ENCODE data around the gene IER5.
A peak's percentile ranks its signal among the peaks of the same experiment; 100 is the strongest.

Gene IER5

DNA sequence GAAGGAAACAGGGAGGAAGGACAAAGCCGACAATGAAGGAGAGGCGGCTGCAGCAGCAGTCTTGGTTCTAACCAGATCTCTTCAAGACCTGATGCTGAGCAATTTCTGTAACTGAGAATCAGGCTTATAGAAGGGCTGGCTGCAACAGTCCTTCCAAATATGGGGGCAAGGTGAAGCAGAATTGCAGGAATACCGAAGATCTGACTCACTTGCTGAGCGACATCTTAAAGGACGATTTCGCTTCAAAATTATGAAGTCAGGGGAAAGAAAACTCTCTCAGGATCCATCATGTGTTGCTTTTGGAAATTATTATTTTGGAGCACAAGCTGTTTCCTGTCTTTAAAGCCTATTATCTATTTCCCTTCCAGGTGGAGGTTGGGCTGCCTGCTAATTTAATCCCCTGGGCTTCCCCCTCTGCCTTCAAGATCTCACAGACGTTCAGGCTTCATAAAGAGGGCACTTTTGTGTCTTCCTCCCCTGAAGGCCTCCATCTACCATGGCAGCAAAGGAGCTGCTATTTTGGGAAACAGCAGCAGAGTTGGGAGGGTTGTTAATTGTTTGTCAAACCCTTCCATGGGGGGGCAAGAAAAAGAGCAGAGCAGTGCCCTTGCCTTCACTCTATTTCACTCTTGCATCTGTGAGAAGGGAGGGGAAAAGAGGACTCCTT lies 10.8 kb upstream of the IER5 start:
- no peak for DNase-seq

GRCh38 chr1:181079382-181079781 lies 9.1 kb upstream of the IER5 start:
- DNase-seq = no peak

GRCh38 chr1:181079920-181080319 lies 8.6 kb upstream of the IER5 start:
- DNase-seq = no peak

GRCh38 chr1:181080556-181080955 lies 7.9 kb upstream of the IER5 start:
- DNase-seq = no peak

- peak; percentile 43 for DNase-seq
Observed at GRCh38 chr1:181081395-181081794, 7.1 kb upstream of the IER5 start.

DNA sequence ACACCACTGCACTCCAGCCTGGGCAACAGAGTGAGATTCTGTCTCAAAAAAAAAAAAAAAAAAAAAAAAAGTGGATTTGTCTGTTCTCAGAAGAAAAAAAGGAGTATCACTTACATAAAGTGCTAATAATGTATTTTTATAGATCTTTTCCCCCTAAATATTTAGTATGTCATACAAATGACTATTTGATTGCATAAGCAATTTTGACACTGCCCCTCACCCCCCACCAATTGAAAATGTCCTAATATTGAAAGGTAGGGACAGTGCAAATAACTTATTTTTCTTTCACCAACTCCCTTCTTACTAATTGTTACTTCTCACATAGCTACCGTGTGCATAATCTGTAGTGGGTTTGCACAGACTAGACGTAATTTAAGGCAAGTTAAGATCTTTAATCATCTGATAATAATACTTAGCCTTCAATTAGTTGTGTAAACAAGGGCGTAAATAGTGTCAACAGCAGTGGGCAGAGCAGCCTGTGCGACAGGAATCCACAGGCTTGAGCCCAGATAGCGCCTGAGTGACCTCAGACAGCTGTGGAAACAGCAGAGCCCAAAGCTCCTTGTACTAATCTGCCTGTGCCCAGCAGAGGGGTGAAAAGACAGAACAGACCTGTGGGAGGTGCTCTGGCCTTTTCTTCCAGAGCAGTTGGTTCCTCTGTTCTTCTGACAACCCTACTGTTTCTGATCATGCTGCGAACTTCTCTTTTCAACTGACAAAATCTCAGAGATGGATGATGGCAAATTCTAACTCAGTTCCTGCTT lies 4.5 kb upstream of the IER5 start:
- DNase-seq = peak; percentile 73

GRCh38 chr1:181084606-181084969 lies 3.9 kb upstream of the IER5 start:
- no peak for DNase-seq

DNA sequence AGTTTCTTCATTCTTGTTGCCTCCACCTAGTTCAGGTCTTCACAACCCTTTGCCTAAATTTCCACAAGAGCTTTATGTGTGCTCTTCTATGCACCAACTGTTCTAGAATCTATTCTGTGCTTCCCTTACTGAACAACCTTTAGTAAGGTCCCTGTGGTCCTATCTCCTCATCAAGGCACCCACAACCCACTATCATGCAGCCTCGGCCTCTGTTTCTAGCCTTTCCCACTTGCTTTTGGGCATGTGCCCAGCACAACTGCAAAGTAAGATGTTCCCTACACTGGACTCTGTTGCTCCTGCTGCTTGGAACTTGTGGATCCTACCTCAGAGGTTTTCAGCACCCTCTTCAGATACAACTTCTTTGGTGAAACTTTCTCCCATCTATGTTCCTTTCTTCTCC lies 2.4 kb upstream of the IER5 start:
- no peak for DNase-seq

DNA sequence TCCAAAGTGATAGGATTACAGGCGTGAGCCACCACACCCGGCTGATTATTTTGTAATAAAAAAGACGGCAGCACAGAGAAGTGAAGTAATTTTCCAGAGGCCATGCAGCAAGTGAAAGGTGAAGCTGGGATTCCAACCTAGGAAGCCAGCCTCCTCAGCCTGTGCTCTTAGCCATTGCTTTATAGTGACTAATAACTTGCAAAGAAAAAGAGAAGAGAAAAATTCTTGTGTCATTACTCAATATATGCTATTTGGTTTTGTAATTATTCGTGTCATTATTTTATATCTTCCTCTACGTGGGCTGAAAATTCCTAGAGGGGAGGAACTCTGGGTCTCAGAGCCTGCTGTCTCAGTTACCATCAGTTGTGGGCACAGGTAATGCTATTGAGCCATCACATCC lies 1.6 kb upstream of the IER5 start:
- DNase-seq = no peak

DNA sequence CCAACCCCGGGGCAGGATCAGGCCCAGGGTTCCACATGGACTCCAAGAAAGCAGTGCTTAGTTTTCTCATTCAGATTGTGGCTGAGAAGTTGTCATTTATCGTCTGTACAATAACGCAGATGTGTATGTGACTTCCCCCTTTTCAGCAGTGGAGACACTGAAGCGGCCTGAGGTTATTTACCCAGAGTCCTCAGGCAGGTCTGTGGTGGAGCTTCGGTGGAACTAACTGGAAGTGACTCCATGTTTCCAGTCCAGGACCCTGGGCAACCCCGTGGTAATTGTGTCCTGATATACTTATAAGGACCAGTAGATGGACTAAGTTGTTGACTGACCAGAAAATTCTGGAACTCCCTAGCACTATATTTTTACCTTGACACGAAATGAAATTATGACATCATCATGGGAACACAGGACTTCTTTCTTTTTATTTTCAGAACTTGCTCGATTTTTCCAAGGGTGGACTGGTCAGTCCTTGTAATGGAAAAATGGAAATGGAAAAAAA lies 1.0 kb upstream of the IER5 start:
- no peak for DNase-seq

- no peak for DNase-seq
Observed at GRCh38 chr1:181089017-181089675, 646 bp downstream of the IER5 start.

- no peak for DNase-seq
Observed at GRCh38 chr1:181089676-181090544, 1.4 kb downstream of the IER5 start.

GRCh38 chr1:181090641-181091126 lies 2.2 kb downstream of the IER5 start:
- no peak for DNase-seq

DNA sequence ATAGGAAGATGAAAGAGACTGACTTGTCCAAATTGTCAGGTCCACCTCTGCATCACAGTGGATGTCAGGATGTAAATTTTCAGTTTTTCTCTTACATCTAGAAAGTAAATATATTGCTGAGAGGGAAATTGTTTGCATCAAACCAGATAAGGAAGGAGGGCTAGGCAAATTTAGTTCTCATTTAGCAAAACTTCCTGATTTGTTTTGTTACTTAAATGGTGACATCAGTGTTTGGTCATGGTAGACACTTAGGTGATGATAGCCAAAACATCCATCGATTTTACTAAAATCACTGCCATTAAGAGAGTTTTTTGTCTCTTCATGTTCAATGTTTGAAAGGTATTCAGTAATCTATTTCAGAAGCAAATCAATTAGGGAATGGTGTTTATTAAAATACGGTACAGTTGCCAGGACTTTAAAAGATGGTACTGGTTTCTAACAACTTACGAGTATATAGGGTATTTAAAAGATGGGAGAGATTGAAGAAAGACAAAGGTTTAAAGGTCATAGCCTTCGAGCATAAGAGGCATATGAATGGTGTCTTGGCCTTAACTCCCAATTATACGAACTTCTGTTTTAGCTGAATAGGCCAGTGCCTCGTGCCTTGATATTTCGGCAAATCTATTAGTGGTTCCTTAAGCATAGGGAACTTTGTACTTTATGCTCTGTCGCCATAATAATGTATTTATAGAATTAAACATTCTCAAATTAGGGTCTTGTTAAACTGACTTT lies 3.0 kb downstream of the IER5 start:
- no peak for DNase-seq

GRCh38 chr1:181092056-181092455 lies 3.6 kb downstream of the IER5 start:
- no peak for DNase-seq

DNA sequence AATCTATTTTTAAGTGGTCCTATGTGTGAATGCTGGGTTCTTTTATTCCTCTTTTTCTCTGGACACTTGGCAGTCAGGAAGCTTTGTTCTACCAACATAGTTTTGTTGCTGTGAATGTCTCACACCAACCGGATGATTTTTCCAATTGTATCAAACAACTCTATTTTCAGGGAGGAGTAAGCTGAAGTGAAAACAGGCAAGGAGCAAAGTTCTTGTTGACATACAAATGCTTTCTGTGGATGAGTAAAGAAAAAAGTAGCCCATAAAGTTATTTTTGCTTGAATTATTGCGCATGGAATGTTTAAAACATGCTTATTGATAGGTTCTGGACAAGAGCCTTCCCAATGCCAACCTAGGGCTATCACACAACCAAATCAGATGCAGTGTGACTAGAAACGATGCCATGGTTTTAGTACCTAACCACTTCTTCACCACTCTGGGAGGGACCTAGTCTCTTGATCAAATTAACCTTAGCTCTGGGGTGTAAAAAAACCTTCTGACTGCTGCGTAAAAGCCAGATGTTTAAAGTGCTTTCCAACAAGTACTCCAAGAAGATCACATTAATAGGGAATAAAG lies 4.5 kb downstream of the IER5 start:
- DNase-seq = no peak

- DNase-seq = no peak
Observed at GRCh38 chr1:181094416-181095212, 6.1 kb downstream of the IER5 start.

DNA sequence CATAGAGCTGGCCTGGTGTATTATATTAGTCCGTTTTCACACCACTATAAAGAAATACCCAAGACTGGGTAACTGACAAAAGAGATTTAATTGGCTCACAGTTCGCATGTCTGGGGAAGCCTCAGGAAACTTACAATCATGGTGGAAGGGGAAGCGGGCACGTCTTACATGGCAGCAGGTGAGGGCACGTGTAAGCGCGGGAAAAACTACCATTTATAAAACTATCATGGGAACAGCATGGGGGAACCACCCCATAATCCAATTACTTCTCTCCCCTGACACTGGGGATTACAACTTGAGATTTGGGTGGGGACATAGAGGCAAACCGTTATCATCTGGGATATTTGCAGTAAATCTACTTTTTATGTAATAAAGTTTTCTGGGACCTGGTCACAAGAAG lies 6.8 kb downstream of the IER5 start:
- DNase-seq = no peak

- no peak for DNase-seq
Observed at GRCh38 chr1:181095763-181096184, 7.3 kb downstream of the IER5 start.

DNA sequence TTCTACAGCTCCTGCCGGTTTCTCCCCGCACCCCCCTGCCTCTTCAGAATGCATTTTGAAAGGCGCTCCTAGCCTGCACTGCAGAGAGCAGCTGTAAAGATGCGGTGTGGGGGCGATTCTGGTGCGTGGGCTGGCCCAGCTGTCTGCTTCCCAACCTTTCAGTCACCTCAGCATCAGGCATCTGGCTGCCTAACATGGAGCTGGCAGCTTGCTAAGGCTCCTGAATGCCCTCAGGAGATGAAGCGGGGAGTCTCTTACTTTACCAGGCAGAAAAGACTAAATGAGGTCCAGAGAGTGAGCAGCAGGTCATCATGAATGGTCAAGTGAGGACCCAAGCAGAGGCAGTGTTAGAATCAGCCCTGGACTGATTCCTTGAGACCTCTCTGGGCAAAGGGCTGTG lies 8.7 kb downstream of the IER5 start:
- no peak for DNase-seq

All from DMS153 (cell line).